SU-DHL-6 (cell line): Measurements from ENCODE around the gene FAM20B.

ENCODE experiments used
- EZH2phosphoT487 ChIP-seq: fragments of 200-600 bp; sonication (generic), shearing (Covaris generic); conservative IDR thresholded peaks from 2 replicates; pipeline ENCODE4 v1.6.1; 2018; ENCODE audit warnings: mild to moderate bottlenecking, antibody characterized with exemption, low read length, moderate library complexity, mixed read lengths
- TF ChIP-seq, protein P1 (sequence below): fragments of 200-600 bp; sonication (generic); IDR thresholded peaks from one replicate; pipeline ENCODE4 v1.5.1; 2017; ENCODE audit warnings: antibody characterized with exemption, mild to moderate bottlenecking, low read length, moderate library complexity; ENCODE audit not compliant: insufficient read depth, poor library complexity, severe bottlenecking

DNA sequence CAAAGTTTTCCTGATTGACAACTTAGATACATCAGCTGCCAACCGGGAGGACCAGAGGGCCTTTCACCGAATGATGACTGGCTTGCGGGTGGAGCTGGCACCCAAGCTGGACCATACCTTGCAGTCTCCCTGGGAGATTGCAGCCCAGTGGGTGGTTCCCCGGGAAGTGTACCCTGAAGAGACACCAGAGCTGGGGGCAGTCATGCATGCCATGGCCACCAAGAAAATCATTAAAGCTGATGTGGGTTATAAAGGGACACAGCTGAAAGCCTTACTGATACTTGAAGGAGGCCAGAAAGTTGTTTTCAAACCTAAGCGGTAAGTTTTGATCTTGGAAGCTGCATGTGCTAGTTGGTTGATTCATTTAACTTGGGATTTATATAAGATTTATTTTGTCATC, 18.2 kb downstream of the FAM20B start:
- TF ChIP-seq, protein P1, sequence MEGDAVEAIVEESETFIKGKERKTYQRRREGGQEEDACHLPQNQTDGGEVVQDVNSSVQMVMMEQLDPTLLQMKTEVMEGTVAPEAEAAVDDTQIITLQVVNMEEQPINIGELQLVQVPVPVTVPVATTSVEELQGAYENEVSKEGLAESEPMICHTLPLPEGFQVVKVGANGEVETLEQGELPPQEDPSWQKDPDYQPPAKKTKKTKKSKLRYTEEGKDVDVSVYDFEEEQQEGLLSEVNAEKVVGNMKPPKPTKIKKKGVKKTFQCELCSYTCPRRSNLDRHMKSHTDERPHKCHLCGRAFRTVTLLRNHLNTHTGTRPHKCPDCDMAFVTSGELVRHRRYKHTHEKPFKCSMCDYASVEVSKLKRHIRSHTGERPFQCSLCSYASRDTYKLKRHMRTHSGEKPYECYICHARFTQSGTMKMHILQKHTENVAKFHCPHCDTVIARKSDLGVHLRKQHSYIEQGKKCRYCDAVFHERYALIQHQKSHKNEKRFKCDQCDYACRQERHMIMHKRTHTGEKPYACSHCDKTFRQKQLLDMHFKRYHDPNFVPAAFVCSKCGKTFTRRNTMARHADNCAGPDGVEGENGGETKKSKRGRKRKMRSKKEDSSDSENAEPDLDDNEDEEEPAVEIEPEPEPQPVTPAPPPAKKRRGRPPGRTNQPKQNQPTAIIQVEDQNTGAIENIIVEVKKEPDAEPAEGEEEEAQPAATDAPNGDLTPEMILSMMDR: no peak
- TF ChIP-seq EZH2phosphoT487: no peak
